AG04450 (cell line): ENCODE measurements around the gene SLC66A2. TPM values are rescaled to one million over a fixed set of nuclear protein-coding genes. Genes with fewer than 3 reads are reported as not detected.

Experiments
- CTCF ChIA-PET: fragments of 300-600, 350-600 bp; formaldehyde crosslinking; extraction: SDS; loops from one replicate; lab custom pipeline; 2022; ENCODE audit warnings: antibody characterized with exemption, inconsistent platforms; lab: Charles Lee
- POLR2A ChIA-PET: fragments of 350-600 bp; formaldehyde crosslinking; extraction: SDS; loops from one replicate; lab custom pipeline; 2021; ENCODE audit warnings: antibody characterized with exemption, inconsistent platforms; lab: Yijun Ruan, JAX
- DNase-seq: peaks from one replicate; pipeline ENCODE4 v3.0.0-alpha.2; 2011; ENCODE audit warnings: low read depth, low spot score
- H3K27ac ChIP-seq: one replicate; pipeline ENCODE4 v1.5.1; 2012; ENCODE audit warnings: low read depth, low read length, control low read depth
- H3K27me3 ChIP-seq: one replicate; pipeline ENCODE4 v1.6.0; 2012; ENCODE audit warnings: low read length; ENCODE audit not compliant: control insufficient read depth, insufficient read depth
- H3K4me3 ChIP-seq: 2 replicates; pipeline ENCODE4 v1.5.1; 2011; ENCODE audit warnings: mild to moderate bottlenecking, low read depth, low read length, control low read depth
- H3K9me3 ChIP-seq: 2 replicates; pipeline ENCODE4 v1.5.1; 2012; ENCODE audit warnings: low read length; ENCODE audit not compliant: control insufficient read depth, insufficient read depth
- polyA plus RNA-seq: library from polyadenylated mRNA; depleted of rRNA; stranded (reverse); fragments of >200 nt; gene quantifications from 2 replicates; pipeline ENCODE4 v1.2.3, GENCODE V29; 2011
- TF ChIP-seq, protein P1 (sequence below): IDR thresholded peaks from 2 replicates; pipeline ENCODE4 v1.5.1; 2011; ENCODE audit warnings: low read depth, low read length, control low read depth, inconsistent platforms

Gene SLC66A2
- polyA plus RNA-seq, 1 experiment: 13.9 TPM

DNA sequence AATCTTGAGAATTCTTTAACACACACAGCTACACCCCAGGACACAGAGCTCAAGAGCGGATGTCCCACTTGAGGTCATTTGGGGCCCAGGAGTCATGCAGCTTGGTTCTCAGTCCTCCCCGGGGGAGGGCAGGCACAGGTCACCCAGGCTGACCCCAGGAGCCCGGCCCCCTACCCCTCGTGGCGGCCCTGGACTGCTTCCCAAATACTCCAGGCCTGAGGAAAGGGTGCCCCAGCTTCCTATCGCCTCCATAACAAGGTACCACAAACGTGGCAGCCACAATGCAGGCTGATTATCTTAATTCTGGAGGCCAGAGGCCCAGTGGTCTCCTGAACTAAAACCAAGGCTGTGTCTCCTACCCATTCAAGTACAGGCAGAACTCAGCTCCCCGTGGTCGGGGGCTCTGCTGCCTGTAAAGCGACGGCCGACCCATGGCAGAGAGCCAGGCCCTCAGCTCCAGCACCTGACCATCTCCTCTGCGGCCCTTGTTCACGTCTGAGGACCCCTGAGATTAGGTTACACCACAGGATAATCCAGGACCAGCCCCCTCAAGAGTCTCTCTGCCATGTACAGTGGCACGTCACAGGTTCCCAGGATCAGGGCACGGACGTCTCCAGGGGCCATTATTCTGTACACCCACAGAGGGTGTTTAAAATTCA lies 10.5 kb downstream of the SLC66A2 start:
- TF ChIP-seq, protein P1, sequence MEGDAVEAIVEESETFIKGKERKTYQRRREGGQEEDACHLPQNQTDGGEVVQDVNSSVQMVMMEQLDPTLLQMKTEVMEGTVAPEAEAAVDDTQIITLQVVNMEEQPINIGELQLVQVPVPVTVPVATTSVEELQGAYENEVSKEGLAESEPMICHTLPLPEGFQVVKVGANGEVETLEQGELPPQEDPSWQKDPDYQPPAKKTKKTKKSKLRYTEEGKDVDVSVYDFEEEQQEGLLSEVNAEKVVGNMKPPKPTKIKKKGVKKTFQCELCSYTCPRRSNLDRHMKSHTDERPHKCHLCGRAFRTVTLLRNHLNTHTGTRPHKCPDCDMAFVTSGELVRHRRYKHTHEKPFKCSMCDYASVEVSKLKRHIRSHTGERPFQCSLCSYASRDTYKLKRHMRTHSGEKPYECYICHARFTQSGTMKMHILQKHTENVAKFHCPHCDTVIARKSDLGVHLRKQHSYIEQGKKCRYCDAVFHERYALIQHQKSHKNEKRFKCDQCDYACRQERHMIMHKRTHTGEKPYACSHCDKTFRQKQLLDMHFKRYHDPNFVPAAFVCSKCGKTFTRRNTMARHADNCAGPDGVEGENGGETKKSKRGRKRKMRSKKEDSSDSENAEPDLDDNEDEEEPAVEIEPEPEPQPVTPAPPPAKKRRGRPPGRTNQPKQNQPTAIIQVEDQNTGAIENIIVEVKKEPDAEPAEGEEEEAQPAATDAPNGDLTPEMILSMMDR: no peak
- ChIA-PET CTCF (no interaction called here), POLR2A (no interaction called here)
- DNase-seq: no peak
- peaks cover 17% of the 10 kb centered on the region for H3K9me3 ChIP-seq
- H3K27me3 ChIP-seq: no peaks in the 10 kb centered on the region
- H3K27ac ChIP-seq: no peak overlapping the region
- no peak overlapping the region for H3K4me3 ChIP-seq

DNA sequence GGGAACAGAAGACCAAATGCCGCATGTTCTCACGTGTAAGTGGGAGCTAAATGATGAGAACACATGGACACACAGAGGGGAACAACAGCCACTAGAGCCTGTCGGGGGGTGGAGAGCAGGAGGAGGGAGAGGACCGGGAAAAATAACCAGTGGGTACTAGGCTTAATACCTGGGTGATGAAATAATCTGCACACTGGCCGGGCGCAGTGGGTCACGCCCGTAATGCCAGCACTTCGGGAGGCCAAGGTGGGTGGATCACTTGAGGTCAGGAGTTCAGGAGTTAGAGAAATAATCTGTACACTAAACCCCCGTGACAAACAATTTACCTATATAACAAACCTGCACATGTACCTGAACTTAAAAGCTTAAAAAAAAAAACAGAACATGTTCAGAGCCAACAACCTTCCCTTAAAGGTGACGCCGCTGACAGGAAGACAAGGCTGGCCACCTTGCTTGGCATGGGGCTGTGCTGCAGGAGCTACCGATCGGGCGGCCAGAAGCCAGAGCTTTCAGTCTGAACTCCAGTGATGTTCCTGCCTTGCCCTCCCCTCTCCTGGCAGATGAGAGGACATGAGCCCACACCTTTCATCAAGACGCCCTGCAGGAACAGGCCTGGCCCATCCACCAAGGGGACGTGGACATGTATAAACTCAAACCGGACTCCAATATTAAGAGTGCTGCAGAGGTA lies 11.2 kb downstream of the SLC66A2 start:
- Histone ChIP-seq H3K9me3 (peaks cover 24% of the 10 kb centered on the region), H3K27ac (no peak overlapping the region), H3K27me3 (no peaks in the 10 kb centered on the region), H3K4me3 (no peak overlapping the region)
- TF ChIP-seq, protein P1: no peak
- POLR2A ChIA-PET: no interaction called here
- no peak for DNase-seq
- CTCF ChIA-PET: no interaction called here

DNA sequence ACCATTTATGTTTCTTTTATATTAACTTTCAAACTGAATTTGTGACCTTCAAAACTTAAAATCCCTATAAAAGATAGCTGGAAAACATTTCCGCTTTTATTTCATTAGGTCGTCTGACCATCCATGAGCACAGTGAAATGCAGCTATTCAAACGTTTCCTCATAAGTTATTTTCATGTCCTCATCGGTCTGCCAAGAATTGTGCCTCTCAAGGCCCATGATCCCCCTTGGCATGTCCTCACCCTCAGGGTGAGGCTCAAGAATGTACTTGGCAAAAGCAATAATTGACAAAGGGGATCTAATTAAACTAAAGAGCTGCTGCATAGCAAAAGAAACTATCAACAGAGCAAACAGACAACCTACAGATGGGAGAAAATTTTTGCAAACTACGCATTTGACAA lies 12.4 kb downstream of the SLC66A2 start:
- H3K9me3 ChIP-seq: peaks cover 27% of the 10 kb centered on the region
- DNase-seq: no peak
- TF ChIP-seq, protein P1: no peak
- CTCF ChIA-PET: no interaction called here
- H3K4me3 ChIP-seq: no peak overlapping the region
- H3K27ac ChIP-seq: no peak overlapping the region
- POLR2A ChIA-PET: no interaction called here
- no peaks in the 10 kb centered on the region for H3K27me3 ChIP-seq

DNA sequence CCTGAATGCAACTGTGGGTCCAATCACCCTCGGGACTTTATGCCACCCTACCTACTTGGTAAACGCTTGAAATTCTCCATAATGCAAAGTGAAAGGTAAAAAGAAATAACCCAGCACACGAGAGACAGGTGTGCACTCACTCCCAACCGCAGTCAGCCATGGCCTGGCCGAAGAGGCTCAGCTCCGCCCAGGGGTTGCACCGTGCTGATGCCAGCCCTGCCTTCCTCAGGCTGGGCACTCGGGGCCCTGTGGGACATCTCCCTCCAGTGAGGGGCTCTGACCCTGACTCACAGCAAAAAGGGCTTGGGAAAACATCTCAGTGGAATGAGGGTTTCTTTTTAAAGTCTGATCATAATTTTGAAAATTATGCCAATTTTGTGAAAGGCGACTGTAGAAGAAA lies 13.3 kb downstream of the SLC66A2 start:
- TF ChIP-seq, protein P1: no peak
- no peak for DNase-seq
- CTCF ChIA-PET: no interaction called here
- Histone ChIP-seq H3K27me3 (no peaks in the 10 kb centered on the region), H3K4me3 (no peak overlapping the region), H3K27ac (no peak overlapping the region), H3K9me3 (peaks cover 31% of the 10 kb centered on the region)
- POLR2A ChIA-PET: no interaction called here

DNA sequence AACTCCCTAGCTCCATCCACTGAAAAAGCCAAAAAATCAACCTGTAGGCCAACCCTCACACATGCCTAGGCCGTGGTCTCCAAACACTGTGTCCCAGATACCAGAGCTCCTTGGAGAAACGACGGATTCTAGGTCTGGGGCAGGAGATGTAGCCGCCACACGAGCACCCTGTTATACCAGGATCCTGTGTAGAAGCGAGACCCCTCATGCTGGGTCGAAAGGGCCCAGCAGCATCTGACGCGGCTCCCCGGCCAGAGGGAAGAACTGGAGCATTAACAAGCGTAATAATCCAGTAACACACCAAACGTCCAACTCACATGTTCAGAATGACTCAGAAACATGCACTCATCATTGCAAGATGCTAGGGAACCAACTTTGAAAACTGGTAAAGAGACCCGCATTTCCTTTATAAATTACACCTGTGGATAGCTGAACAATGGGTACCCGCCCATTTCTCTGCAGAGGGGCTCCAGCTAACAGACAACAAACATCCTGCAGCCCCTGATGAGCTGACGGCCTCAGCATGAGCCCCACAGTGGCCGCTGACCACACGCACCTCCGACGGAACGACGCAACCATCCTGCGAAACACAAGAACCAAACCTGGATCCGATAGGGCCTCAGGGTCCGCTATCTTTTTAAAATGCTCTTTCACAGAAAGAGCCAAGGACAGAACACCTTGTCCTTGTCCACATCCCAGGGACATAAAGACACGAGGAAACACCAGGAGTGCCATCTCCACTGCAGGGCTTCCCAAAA lies 14.2 kb downstream of the SLC66A2 start:
- ChIA-PET POLR2A (no interaction called here), CTCF (no interaction called here)
- DNase-seq: no peak
- H3K4me3 ChIP-seq: no peak overlapping the region
- H3K27me3 ChIP-seq: no peaks in the 10 kb centered on the region
- TF ChIP-seq, protein P1: no peak
- H3K9me3 ChIP-seq: peaks cover 31% of the 10 kb centered on the region
- no peak overlapping the region for H3K27ac ChIP-seq
